GM21825 (cell line): ENCODE measurements around the gene FNDC3A.

Experiments used
- ATAC-seq: cut with Tn5 transposase; IDR thresholded peaks from one replicate; pipeline ENCODE4 v1.9.1; 2021; ENCODE audit warnings: mild to moderate bottlenecking, moderate library complexity; ENCODE audit not compliant: unreplicated experiment

The FNDC3A gene

DNA sequence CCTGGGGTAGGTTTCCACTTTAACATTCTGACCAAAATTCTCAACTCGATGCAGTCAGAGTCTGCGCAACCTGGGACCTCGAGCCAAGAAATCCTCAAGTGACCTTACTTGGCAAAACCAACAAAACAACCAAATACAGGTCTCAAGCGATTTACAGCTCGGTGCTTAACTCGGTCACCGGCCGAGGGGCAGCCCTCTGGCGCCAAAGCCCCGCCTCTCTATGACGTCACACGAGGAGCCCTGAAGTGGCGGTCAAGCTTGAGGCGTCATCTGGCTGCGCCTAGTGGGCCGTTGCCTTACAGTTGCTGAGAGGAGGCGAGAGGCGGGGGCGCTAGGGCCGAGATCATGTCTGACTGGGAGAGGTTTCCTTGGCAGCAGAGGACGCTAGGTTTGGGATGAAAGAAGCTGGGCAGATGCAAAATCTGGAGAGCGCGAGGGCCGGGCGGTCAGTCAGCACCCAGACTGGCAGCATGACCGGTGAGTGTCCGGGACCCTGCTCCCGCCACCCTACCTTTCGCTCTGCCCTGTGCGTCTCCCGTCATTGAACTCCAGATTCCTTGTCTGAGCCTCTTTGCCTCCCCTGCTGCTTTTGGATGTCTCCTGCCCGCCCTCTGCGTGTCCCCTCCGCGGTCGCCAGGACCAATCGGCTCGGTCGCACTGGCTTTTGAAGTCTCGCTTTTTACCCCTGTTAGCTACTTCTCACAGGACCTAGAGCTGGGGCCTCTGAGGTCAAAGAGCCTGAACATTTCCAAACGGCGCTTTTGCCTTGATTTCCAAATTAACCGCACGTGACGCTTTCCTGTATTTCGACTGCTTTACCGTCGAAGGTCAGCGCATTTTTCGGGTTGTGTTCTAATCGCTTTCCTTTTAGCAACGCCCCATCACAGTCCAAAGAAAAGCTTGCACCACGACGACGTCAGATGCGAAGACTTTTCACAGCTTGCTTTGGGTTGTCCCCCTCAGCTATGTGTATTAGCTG is 272.2 kb downstream of the FNDC3A start, which contains the start of gene CDADC1:
CDADC1 (plus strand) TSS at position 283 of the 979 bp plus-strand sequence; CDS start at position 396, 113 bp downstream.
- peak; percentile 94 for ATAC-seq

DNA sequence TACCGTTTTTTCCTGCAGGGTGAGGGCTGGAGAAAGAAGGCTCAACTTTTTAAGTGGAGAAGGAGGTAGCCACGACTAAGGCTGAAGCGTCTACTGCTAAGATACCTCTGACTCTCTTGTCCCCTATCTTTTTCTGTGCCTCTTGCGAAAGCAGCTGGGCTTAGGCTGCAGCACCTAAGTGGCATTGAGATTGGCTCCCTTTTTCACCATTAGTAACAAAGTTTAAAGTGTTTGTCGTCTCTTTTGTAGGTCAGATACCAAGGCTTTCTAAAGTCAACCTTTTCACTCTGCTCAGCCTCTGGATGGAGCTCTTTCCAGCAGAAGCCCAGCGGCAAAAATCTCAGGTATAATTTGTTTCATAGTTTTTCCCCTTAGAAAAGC is 272.9 kb downstream of the FNDC3A start:
- no peak for ATAC-seq

DNA sequence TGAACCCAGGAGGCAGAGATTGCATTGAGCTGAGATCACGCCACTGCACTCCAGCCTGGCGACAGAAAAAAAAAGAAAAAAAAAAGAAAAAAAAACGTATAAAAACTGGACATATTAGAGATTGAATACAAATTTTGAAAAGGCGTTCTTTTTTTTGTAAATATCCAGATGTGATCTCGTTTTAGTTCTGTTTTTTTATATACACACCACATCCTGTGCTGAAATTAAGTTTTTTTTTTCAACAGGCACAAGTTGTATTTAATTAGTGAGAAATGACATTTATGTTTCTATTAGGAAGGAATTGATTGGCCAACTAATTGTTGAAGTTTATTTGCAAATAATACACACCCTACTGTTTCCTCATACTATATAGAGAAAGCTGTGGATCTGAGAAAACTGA is 275.6 kb downstream of the FNDC3A start:
- ATAC-seq = no peak

DNA sequence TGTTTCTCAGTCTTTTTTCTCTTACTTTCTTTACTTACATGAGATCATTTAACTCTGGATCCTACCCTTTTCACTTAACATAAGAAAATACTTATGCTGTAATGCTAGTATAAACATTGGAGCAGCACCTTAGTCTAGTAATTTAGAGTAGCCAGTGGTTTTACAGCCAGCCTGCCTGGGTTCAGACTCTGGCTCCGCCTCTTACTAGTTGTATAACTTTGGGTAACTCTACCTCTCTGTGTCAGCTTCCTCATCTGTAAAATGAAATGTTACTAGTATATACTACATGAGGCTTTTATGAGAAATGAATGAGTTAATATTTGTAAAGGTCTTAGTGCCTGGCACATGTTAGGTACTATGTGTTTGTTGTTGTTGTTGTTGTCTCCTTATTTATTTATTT is 277.6 kb downstream of the FNDC3A start:
- ATAC-seq = no peak

DNA sequence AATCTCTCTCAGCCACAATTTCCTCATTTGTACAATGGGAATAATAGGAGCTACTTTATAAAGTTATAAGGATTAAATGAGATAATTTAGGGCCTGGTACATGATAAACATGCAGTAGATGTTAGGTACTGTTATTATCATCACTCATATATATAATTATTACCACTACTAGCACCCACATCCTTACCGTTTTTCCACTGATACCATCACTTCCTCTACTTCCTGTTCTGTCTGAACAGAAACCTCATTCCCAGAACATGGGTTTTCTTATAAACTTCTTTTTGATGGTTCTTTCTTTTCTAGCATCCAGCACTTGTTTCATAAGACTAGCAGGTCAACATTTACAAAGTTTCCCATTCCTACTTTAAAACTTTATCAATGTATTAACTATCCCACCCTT is 278.3 kb downstream of the FNDC3A start:
- ATAC-seq = no peak

DNA sequence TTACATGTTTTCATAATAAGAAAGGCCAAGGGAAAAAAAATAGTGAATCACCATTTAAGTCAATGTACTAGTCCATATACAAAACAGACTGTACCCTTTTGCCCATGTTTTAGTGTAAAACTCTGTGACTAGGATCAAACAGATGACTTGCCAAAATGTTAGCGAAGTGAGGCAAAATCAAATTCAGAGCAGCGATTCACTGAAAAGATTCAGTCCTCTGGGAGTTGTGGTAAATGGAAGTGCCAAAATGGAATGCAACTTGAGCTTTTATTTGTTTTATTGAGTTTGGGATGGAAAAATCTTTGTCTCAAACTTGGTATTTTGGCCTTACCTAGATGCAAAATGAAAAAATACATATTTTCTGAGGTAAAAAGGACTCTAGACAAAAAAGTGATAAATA is 281.1 kb downstream of the FNDC3A start:
- no peak for ATAC-seq

DNA sequence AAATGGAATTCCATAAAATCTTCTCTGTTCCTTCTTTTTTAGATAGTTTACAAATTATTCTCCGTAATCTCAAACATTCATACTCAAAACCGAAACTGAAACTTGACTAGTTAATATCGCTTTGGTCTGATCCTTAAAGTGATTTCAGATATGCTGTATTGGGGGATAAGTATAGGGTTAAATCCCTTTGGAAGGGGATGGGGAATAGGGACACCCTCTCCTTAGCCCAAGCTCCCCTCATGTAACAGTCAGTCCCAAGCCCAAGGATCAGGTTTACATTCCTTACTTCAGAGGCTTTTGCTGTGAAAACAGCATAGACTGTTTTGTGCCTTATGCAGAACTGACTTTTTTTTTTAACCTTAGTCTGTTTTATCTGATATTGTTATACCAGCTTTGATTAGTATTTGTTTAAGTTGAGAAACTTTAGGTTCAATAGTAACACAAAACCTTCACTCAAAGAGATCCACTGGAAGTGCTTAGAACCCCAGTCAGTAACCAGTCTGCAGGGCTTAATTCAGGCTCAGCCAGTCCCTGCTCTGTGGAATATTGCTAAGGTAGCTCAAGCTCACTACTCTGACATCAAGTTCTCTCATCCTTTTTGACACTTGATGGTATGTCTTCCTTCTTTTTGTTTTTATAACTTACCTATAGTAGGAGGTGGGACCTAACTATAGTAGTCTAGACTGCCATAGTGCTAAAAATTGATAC is 282.5 kb downstream of the FNDC3A start:
- ATAC-seq = no peak
